B cell (primary cell): ENCODE results near the gene CELF4.

ENCODE experiments used
- CTCF ChIP-seq: fragments of 200-600 bp; IDR thresholded peaks from one replicate; pipeline ENCODE4 v1.8.0; 2022; ENCODE audit warnings: antibody characterized with exemption, mild to moderate bottlenecking
- EZH2 ChIP-seq: IDR thresholded peaks from 2 replicates; pipeline ENCODE4 v1.6.1; 2012; ENCODE audit warnings: borderline replicate concordance, low read depth, mild to moderate bottlenecking, moderate library complexity, low read length; ENCODE audit not compliant: insufficient read depth, poor library complexity, severe bottlenecking

- TF ChIP-seq CTCF (no peak), EZH2 (no peak)
Observed at GRCh38 chr18:37277804-37278203, 287.8 kb downstream of the CELF4 start.
